MM.1S (cell line): Measurements from ENCODE around the gene UBE2R2.
"Not testable (repeated sequence)": the region's sequence is repeated elsewhere in the genome, so short reads cannot be mapped to it uniquely, and the experiment has no call there.

Experiments
- DNase-seq: peaks from one replicate; pipeline ENCODE4 v3.0.0-alpha.2; 2015
- H2AFZ ChIP-seq: fragments of 300-600 bp; sonication (generic); 2 replicates; pipeline ENCODE4 v1.6.0; 2016; ENCODE audit warnings: antibody characterized with exemption, low read length
- H3F3A ChIP-seq: fragments of 300-600 bp; sonication (generic); 2 replicates; pipeline ENCODE4 v1.6.1; 2016; ENCODE audit warnings: mild to moderate bottlenecking, antibody characterized with exemption, low read length, moderate library complexity, mixed read lengths; ENCODE audit not compliant: insufficient read depth
- H3K27ac ChIP-seq: fragments of 300-600 bp; sonication (generic); 2 replicates; pipeline ENCODE4 v1.5.1; 2016; ENCODE audit warnings: mild to moderate bottlenecking, low read length
- H3K27me3 ChIP-seq: fragments of 300-600 bp; sonication (generic); replicated peaks from 2 replicates; pipeline ENCODE4 v1.6.0; 2016; ENCODE audit warnings: low read length; ENCODE audit not compliant: insufficient read depth
- H3K36me3 ChIP-seq: fragments of 300-600 bp; sonication (generic); replicated peaks from 2 replicates; pipeline ENCODE4 v1.6.1; 2016; ENCODE audit warnings: mild to moderate bottlenecking, low read length, mixed read lengths; ENCODE audit not compliant: insufficient read depth
- H3K4me1 ChIP-seq: fragments of 300-600 bp; sonication (generic); 2 replicates; pipeline ENCODE4 v1.6.1; 2016; ENCODE audit warnings: low read length, mixed read lengths
- H3K4me2 ChIP-seq: fragments of 300-600 bp; sonication (generic); 2 replicates; pipeline ENCODE4 v1.6.0; 2016; ENCODE audit warnings: low read depth, low read length
- H3K4me3 ChIP-seq: fragments of 300-600 bp; sonication (generic); 2 replicates; pipeline ENCODE4 v1.5.1; 2016; ENCODE audit warnings: low read length, mixed read lengths
- H3K79me2 ChIP-seq: fragments of 300-600 bp; sonication (generic); 2 replicates; pipeline ENCODE4 v1.6.1; 2016; ENCODE audit warnings: mixed run types, low read length, mixed read lengths
- H3K9ac ChIP-seq: fragments of 300-600 bp; sonication (generic); 2 replicates; pipeline ENCODE4 v1.6.1; 2016; ENCODE audit warnings: low read length, mixed read lengths
- H3K9me2 ChIP-seq: fragments of 300-600 bp; sonication (generic); replicated peaks from 2 replicates; pipeline ENCODE4 v1.6.1; 2016; ENCODE audit warnings: mild to moderate bottlenecking, low read length, mixed read lengths; ENCODE audit not compliant: insufficient read depth
- H3K9me3 ChIP-seq: fragments of 300-600 bp; sonication (generic); replicated peaks from 2 replicates; pipeline ENCODE4 v1.6.1; 2016; ENCODE audit warnings: mild to moderate bottlenecking, low read length, mixed read lengths; ENCODE audit not compliant: insufficient read depth
- H4K20me1 ChIP-seq: fragments of 300-600 bp; sonication (generic); 2 replicates; pipeline ENCODE4 v1.6.1; 2016; ENCODE audit warnings: mild to moderate bottlenecking, low read length, moderate library complexity, mixed read lengths; ENCODE audit not compliant: insufficient read depth
- EZH2 ChIP-seq: fragments of 300-600 bp; sonication (generic); optimal IDR thresholded peaks from 2 replicates; pipeline ENCODE3; 2017; ENCODE audit warnings: low read depth, mild to moderate bottlenecking, antibody characterized with exemption, low read length, mixed read lengths
- EZH2phosphoT487 ChIP-seq: fragments of 300-600 bp; sonication (generic); IDR thresholded peaks from 2 replicates; pipeline ENCODE4 v1.6.1; 2018; ENCODE audit warnings: antibody characterized with exemption, low read length
- TF ChIP-seq, protein P1 (sequence below): fragments of 300-600 bp; sonication (generic); IDR thresholded peaks from 2 replicates; pipeline ENCODE4 v1.5.1; 2016; ENCODE audit warnings: antibody characterized with exemption, low read length, mixed read lengths

UBE2R2 gene

DNA sequence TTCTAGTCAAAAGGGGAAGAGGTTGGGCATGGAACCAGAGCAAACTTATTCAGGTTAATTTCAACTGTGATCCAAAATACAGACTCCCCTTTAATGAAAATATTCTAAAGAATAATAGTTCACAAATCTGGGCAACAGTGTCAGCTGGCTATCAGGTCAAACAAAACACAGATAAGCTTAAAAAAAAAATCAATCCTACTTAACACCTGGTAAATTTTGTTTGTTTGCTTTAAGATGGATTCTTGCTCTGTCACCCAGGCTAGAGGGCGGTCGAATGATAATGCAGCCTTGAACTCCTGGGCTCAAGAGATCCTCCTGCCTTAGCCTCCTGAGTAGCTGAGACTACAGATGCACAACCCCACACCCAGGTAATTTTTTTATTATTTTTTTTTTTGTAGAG, 142.8 kb downstream of the UBE2R2 start:
- H3K27ac ChIP-seq: no peak overlapping the region
- no peak overlapping the region for H3K4me3 ChIP-seq
- H3K27me3 ChIP-seq: no peaks in the 10 kb centered on the region
- H4K20me1 ChIP-seq: no peaks in the 10 kb centered on the region
- H3K79me2 ChIP-seq: no peaks in the 10 kb centered on the region
- H3F3A ChIP-seq: no peaks in the 10 kb centered on the region
- H3K4me1 ChIP-seq: no peaks in the 10 kb centered on the region
- no peaks in the 10 kb centered on the region; the same call in 1 of the 2 replicates for H3K36me3 ChIP-seq
- H3K9me2 ChIP-seq: no peaks in the 10 kb centered on the region
- no peak for TF ChIP-seq EZH2
- TF ChIP-seq EZH2phosphoT487: no peak
- TF ChIP-seq, protein P1, sequence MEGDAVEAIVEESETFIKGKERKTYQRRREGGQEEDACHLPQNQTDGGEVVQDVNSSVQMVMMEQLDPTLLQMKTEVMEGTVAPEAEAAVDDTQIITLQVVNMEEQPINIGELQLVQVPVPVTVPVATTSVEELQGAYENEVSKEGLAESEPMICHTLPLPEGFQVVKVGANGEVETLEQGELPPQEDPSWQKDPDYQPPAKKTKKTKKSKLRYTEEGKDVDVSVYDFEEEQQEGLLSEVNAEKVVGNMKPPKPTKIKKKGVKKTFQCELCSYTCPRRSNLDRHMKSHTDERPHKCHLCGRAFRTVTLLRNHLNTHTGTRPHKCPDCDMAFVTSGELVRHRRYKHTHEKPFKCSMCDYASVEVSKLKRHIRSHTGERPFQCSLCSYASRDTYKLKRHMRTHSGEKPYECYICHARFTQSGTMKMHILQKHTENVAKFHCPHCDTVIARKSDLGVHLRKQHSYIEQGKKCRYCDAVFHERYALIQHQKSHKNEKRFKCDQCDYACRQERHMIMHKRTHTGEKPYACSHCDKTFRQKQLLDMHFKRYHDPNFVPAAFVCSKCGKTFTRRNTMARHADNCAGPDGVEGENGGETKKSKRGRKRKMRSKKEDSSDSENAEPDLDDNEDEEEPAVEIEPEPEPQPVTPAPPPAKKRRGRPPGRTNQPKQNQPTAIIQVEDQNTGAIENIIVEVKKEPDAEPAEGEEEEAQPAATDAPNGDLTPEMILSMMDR: no peak
- no peaks in the 10 kb centered on the region for H3K9me3 ChIP-seq
- H2AFZ ChIP-seq: no peak overlapping the region
- no peak for DNase-seq
- H3K9ac ChIP-seq: no peak overlapping the region
- no peak overlapping the region for H3K4me2 ChIP-seq

DNA sequence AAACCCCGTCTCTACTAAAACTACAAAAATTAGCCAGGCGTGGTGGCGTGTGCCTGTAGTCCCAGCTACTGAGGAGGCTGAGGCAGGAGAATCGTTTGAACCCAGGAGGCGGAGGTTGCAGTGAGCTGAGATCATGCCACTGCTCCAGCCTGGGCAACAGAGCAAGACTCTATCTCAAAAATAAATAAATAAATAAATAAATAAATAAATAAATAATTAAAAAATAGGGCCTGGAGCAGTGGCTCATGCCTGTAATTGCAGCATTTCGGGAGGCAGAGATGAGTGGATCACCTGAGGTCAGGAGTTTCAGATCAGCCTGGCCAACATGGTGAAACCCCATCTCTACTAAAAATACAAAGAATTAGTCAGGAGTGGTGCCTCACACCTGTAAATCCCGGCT, 145.5 kb downstream of the UBE2R2 start:
- H3F3A ChIP-seq, H3K79me2 ChIP-seq, H3K4me1 ChIP-seq, H3K36me3 ChIP-seq, H3K9ac ChIP-seq, H3K9me3 ChIP-seq, H3K4me2 ChIP-seq, H3K4me3 ChIP-seq, H3K27ac ChIP-seq, H4K20me1 ChIP-seq, H2AFZ ChIP-seq, DNase-seq, H3K9me2 ChIP-seq, H3K27me3 ChIP-seq: not testable (repeated sequence)

DNA sequence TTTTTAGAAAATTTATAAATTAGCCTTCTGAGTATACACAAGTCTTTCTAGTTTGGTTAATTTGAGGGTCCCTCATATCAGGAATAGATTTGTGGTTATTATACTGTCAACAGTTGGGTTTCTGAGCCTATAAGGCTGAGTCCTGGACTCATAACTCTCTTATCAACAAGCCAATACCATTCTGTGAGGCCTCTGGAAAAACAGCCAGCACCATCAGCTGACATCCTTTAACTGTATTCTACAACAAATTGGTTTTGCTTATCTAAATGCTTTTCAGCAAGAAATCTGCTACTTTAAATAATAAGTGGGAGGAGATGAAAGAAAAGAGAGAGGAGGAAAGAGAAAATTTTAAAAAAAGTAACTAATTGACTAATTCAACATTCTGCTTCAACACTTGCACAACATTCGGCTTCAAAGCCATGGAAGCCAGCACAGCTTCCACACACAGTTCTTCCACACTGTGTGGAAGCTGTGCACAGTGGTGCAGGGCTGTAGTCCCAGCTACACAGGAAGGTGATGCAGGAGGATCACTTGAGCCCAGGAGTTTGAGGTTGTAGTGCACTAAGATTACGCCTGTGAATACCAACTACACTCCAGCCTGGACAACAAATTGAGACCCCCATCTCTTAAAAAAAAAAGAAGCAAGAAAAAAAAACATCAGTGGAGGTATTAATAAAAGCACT, 147.3 kb downstream of the UBE2R2 start:
- Histone ChIP-seq H3K79me2 (no peaks in the 10 kb centered on the region), H3K27me3 (no peaks in the 10 kb centered on the region), H4K20me1 (peaks cover 3% of the 10 kb centered on the region; the same call in 1 of the 2 replicates), H3K9ac (no peak overlapping the region), H3K4me2 (no peak overlapping the region), H3K4me1 (no peaks in the 10 kb centered on the region), H3K9me2 (no peaks in the 10 kb centered on the region), H2AFZ (no peak overlapping the region), H3F3A (no peaks in the 10 kb centered on the region), H3K4me3 (no peak overlapping the region), H3K9me3 (no peaks in the 10 kb centered on the region), H3K36me3 (no peaks in the 10 kb centered on the region; the same call in 1 of the 2 replicates), H3K27ac (no peak overlapping the region)
- DNase-seq: no peak
- no peak for TF ChIP-seq EZH2phosphoT487
- TF ChIP-seq, protein P1: no peak
- no peak for TF ChIP-seq EZH2
